Ascending aorta (tissue), 2 donors: Measurements from ENCODE around the gene KRTAP10-9. TPM values are rescaled to one million over a fixed set of nuclear protein-coding genes. Genes with fewer than 3 reads are reported as not detected.
"Not testable (repeated sequence)": the region's sequence is repeated elsewhere in the genome, so short reads cannot be mapped to it uniquely, and the experiment has no call there.

Source experiments
- DNase-seq, 2 donors: peaks; one replicate each; pipeline ENCODE4 v3.0.0-alpha.2; 2019; ENCODE audit warnings: low spot score in 2 of 2
- H3K27ac ChIP-seq, 2 donors: fragments of 200-600 bp; sonication (generic); one replicate each; pipeline ENCODE4 v1.5.1; 2016 to 2017; ENCODE audit warnings: mild to moderate bottlenecking in 1 of 2
- H3K27me3 ChIP-seq: fragments of 200-600 bp; sonication (generic); one replicate; pipeline ENCODE4 v1.5.1; 2017
- H3K36me3 ChIP-seq, 2 donors: fragments of 200-600 bp; sonication (generic); one replicate each; pipeline ENCODE4 v1.5.1; 2016
- H3K4me1 ChIP-seq, 2 donors: fragments of 200-600 bp; sonication (generic); one replicate each; pipeline ENCODE4 v1.5.1; 2016 to 2017; ENCODE audit warnings: mild to moderate bottlenecking in 1 of 2
- H3K4me3 ChIP-seq, 2 donors: fragments of 200-600 bp; sonication (generic); one replicate each; pipeline ENCODE4 v1.5.1; 2016 to 2017; ENCODE audit warnings: mild to moderate bottlenecking in 1 of 2
- H3K9me3 ChIP-seq, 2 donors: fragments of 200-600 bp; sonication (generic); one replicate each; pipeline ENCODE4 v1.5.1; 2016
- intact Hi-C: fragments of 100-400 bp; cut with DNase I; formaldehyde crosslinking; loops from one replicate; pipeline ENCODE4 v1.15.1; 2023
- total RNA-seq: library from RNA; depleted of rRNA; stranded (reverse); fragments of >200 nt; gene quantifications from one replicate; pipeline ENCODE4 v1.1.0, GENCODE V29; 2016
- TF ChIP-seq, protein P1 (sequence below), 3 experiments: fragments of 200-600 bp in 2 of 3; fragments of 450-650 bp in 1 of 3; sonication (generic) in 2 of 3; IDR thresholded peaks; one replicate each; pipeline ENCODE4 v1.5.1; 2016 to 2019; ENCODE audit warnings: antibody characterized with exemption in 3 of 3, mild to moderate bottlenecking in 1 of 3, moderate library complexity in 1 of 3

Gene KRTAP10-9
- total RNA-seq, 1 donor from 2014 or later = not detected

DNA sequence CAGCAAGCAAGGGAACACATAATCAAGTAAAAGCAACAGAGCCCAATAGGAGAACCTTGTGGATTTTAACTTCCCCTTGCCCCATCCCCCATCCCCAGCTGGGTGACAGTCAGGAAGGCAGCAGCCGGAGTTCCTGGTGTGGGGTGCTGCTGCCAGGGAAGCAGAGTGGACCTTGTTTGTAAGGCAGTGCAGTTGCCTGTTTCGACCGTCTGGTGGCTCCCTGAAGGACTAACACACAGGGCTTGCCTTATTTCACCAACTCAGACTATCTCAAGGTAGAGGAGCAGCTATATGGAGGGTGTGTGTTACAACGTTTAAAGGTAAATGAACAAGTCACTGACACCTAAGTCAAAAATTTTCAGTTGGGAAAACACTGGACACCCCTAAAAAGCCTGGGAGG, 8.4 kb upstream of the KRTAP10-9 start:
- intact Hi-C loops = no loop called here
- H3K36me3 ChIP-seq = no peaks in the 10 kb centered on the region

GRCh38 chr21:44618909-44619308, 8.0 kb upstream of the KRTAP10-9 start:
- Histone ChIP-seq H3K4me1 (no peaks in the 10 kb centered on the region), H3K36me3 (no peaks in the 10 kb centered on the region), H3K4me3 (no peak overlapping the region), H3K27me3 (no peaks in the 10 kb centered on the region), H3K9me3 (peaks cover 0 to under 1% of the 10 kb centered on the region in 2 donors), H3K27ac (no peak overlapping the region)
- DNase-seq = no peak
- intact Hi-C loops = no loop called here
- TF ChIP-seq, protein P1, sequence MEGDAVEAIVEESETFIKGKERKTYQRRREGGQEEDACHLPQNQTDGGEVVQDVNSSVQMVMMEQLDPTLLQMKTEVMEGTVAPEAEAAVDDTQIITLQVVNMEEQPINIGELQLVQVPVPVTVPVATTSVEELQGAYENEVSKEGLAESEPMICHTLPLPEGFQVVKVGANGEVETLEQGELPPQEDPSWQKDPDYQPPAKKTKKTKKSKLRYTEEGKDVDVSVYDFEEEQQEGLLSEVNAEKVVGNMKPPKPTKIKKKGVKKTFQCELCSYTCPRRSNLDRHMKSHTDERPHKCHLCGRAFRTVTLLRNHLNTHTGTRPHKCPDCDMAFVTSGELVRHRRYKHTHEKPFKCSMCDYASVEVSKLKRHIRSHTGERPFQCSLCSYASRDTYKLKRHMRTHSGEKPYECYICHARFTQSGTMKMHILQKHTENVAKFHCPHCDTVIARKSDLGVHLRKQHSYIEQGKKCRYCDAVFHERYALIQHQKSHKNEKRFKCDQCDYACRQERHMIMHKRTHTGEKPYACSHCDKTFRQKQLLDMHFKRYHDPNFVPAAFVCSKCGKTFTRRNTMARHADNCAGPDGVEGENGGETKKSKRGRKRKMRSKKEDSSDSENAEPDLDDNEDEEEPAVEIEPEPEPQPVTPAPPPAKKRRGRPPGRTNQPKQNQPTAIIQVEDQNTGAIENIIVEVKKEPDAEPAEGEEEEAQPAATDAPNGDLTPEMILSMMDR (IDR thresholded peaks at IDR 0.05) = no peak

More for the DNA sequence above, 8.4 kb upstream of the KRTAP10-9 start:
- Histone ChIP-seq H3K4me3 (no peak overlapping the region), H3K27me3 (no peaks in the 10 kb centered on the region), H3K4me1 (no peaks in the 10 kb centered on the region), H3K9me3 (no peaks in the 10 kb centered on the region), H3K27ac (no peak overlapping the region)
- TF ChIP-seq, protein P1 (IDR thresholded peaks at IDR 0.05) = no peak
- DNase-seq = no peak

DNA sequence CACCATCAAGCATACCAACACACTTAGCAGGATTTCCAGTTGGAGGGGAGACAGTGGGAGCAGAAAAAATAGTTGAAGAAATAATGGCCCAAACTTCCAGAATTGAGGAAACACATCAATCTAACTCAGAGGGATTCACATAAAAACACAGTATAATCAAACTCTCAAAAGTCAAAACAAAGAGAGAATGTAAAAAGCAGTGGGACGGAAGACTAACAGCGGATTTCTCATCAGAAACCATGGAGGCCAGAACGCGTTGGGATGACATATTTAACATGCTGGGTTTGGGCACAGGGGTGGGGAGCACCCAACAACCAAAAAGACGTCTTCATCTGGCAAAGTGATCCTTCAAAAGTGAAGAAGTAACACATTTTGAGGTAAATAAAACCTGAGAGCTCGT, 7.0 kb upstream of the KRTAP10-9 start:
- H3K36me3 ChIP-seq = no peaks in the 10 kb centered on the region
- H3K4me3 ChIP-seq = no peak overlapping the region
- H3K9me3 ChIP-seq = peaks cover 0 to 3% of the 10 kb centered on the region in 2 donors
- DNase-seq = no peak
- no peaks in the 10 kb centered on the region for H3K4me1 ChIP-seq
- intact Hi-C loops = no loop called here
- TF ChIP-seq, protein P1 (IDR thresholded peaks at IDR 0.05) = no peak
- no peaks in the 10 kb centered on the region for H3K27me3 ChIP-seq
- no peak overlapping the region for H3K27ac ChIP-seq

GRCh38 chr21:44623575-44623974, 3.3 kb upstream of the KRTAP10-9 start:
- TF ChIP-seq, protein P1 (IDR thresholded peaks at IDR 0.05) = no peak
- H3K27ac ChIP-seq = no peak overlapping the region
- no peaks in the 10 kb centered on the region for H3K27me3 ChIP-seq
- peaks cover 0 to 3% of the 10 kb centered on the region in 2 donors for H3K9me3 ChIP-seq
- no peak for DNase-seq
- intact Hi-C loops = no loop called here
- no peak overlapping the region for H3K4me3 ChIP-seq
- no peaks in the 10 kb centered on the region for H3K4me1 ChIP-seq
- H3K36me3 ChIP-seq = no peaks in the 10 kb centered on the region

- TF ChIP-seq, protein P1 (IDR thresholded peaks at IDR 0.05) = no peak
- no peak for DNase-seq
- intact Hi-C loops = no loop called here
- Histone ChIP-seq H3K27ac (no peak overlapping the region), H3K4me3 (no peak overlapping the region), H3K27me3 (no peaks in the 10 kb centered on the region), H3K9me3 (peaks cover 0 to 15% of the 10 kb centered on the region in 2 donors), H3K4me1 (no peaks in the 10 kb centered on the region), H3K36me3 (no peaks in the 10 kb centered on the region)
These were observed 1.1 kb upstream of the KRTAP10-9 start for GRCh38 chr21:44625756-44626155.

- TF ChIP-seq, protein P1 (IDR thresholded peaks at IDR 0.05) = no peak
- H3K36me3 ChIP-seq = no peaks in the 10 kb centered on the region
- no peak for DNase-seq
- H3K9me3 ChIP-seq = peaks cover 0 to 20% of the 10 kb centered on the region in 2 donors
- H3K27me3 ChIP-seq = no peaks in the 10 kb centered on the region
- H3K4me3 ChIP-seq = no peak overlapping the region
- H3K27ac ChIP-seq = no peak overlapping the region
- intact Hi-C loops = no loop called here
- no peaks in the 10 kb centered on the region for H3K4me1 ChIP-seq
These were observed 631 bp upstream of the KRTAP10-9 start for GRCh38 chr21:44626262-44626661.

DNA sequence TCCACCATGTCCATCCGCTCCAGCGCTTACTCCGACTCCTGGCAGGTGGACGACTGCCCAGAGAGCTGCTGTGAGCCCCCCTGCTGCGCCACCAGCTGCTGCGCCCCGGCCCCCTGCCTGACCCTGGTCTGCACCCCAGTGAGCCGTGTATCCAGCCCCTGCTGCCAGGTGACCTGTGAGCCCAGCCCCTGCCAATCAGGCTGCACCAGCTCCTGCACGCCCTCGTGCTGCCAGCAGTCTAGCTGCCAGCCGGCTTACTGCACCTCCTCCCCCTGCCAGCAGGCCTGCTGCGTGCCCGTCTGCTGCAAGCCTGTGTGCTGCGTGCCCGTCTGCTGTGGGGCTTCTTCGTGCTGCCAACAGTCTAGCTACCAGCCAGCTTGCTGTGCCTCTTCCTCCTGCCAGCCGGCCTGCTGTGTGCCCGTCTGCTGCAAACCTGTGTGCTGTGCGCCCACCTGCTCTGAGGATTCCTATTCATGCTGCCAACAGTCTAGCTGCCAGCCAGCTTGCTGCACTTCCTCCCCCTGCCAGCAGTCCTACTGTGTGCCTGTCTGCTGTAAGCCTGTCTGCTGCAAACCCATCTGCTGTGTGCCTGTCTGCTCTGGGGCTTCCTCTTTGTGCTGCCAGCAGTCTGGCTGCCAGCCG, 409 bp downstream of the KRTAP10-9 start:
- DNase-seq, H3K4me1 ChIP-seq, H3K27ac ChIP-seq, intact Hi-C loops, H3K36me3 ChIP-seq, H3K27me3 ChIP-seq, H3K4me3 ChIP-seq: not testable (repeated sequence)
- H3K9me3 ChIP-seq = peaks cover 0 to 30% of the 10 kb centered on the region in 2 donors

DNA sequence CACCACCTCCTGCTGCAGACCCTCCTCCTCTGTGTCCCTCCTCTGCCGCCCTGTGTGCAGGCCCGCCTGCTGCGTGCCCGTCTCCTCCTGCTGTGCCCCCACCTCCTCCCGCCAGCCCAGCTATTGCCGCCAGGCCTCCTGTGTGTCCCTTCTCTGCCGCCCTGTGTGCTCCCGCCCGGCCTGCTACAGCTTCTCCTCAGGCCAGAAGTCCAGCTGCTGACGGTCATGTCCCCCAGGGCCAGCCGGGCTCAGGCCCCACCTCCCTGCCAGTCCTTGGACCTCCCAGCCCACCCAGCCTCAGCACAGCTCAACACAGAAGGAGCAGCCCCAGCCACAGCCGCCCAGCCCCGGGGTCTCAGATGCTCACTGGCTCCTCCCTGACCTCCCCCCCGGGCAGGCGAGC, 939 bp downstream of the KRTAP10-9 start:
- H3K4me1 ChIP-seq, DNase-seq, H3K27ac ChIP-seq, H3K4me3 ChIP-seq, H3K27me3 ChIP-seq, H3K36me3 ChIP-seq, intact Hi-C loops: not testable (repeated sequence)
- peaks cover 0 to 34% of the 10 kb centered on the region in 2 donors for H3K9me3 ChIP-seq
